Measurements from ENCODE around the gene PPP1R7. TPM values are rescaled to one million over a fixed set of nuclear protein-coding genes. Genes with fewer than 3 reads are reported as not detected.
A peak's percentile ranks its signal among the peaks of the same experiment; 100 is the strongest.

The PPP1R7 gene
- total RNA-seq, 3 donors from 2014 or later, result 59.3 to 68.9 (median 61.9) TPM

DNA sequence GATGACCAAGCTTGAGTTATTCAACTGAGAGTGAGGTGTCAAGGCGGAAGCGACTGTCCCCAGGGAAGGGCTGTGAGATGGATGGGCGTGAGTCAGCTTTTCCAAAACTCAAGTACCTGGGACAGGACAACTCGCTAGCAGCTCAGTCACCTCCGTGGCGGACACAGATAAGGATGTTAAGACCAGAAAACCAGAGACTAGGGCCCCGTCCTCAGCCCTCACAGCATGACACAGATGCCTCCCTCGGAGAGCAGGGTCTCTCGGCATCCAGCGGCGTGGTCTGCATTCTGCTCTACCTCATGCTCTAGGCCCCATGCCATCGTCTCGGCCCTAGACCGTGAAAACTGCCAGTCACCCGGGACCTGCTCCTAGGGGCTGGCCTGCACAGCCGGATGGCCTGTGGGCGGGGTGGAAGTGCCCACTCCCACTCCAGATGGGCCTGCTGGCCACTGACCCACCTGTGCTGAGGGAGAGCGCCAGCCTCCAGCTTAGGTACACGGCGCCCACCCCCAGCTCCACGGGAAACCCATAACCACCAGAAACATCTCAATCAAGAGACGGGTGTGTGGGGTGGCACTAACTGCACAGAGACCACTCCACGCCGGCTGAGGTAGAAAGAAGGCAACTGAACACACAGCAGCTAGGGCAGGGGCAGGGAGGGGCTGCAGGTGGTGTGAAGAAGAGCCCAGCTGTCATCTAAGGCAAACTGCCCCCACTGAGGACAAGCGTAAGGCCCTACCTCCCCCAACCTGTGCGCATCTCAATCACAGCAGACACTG is 78.0 kb downstream of the PPP1R7 start:
- ATAC-seq (peak; percentile 7), DNase-seq (peak in 2 of 3 donors; percentile 27 to 46)
- intact Hi-C loops (cut with DNase I, micrococcal nuclease), result no loop called here
- TF ChIP-seq, protein P1, sequence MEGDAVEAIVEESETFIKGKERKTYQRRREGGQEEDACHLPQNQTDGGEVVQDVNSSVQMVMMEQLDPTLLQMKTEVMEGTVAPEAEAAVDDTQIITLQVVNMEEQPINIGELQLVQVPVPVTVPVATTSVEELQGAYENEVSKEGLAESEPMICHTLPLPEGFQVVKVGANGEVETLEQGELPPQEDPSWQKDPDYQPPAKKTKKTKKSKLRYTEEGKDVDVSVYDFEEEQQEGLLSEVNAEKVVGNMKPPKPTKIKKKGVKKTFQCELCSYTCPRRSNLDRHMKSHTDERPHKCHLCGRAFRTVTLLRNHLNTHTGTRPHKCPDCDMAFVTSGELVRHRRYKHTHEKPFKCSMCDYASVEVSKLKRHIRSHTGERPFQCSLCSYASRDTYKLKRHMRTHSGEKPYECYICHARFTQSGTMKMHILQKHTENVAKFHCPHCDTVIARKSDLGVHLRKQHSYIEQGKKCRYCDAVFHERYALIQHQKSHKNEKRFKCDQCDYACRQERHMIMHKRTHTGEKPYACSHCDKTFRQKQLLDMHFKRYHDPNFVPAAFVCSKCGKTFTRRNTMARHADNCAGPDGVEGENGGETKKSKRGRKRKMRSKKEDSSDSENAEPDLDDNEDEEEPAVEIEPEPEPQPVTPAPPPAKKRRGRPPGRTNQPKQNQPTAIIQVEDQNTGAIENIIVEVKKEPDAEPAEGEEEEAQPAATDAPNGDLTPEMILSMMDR (IDR thresholded peaks at IDR 0.05), result no peak
- no peak overlapping the region for H3K4me3 ChIP-seq
- H3K36me3 ChIP-seq (ENCODE audit: low read depth), result peaks cover 25% of the 10 kb centered on the region
- no peaks in the 10 kb centered on the region for H3K4me1 ChIP-seq (ENCODE audit: low read depth)
- H3K9me3 ChIP-seq, result no peaks in the 10 kb centered on the region

GRCh38 chr2:241228860-241229516 is 78.7 kb downstream of the PPP1R7 start:
- TF ChIP-seq, protein P1 (IDR thresholded peaks at IDR 0.05), result no peak
- no peak overlapping the region for H3K4me3 ChIP-seq
- ATAC-seq, result no peak
- peak in 2 of 3 donors; percentile 6 to 28 for DNase-seq
- H3K36me3 ChIP-seq (ENCODE audit: low read depth), result peaks cover 26% of the 10 kb centered on the region
- H3K4me1 ChIP-seq (ENCODE audit: low read depth), result no peaks in the 10 kb centered on the region
- intact Hi-C loops (cut with DNase I, micrococcal nuclease), result no loop called here
- no peaks in the 10 kb centered on the region for H3K9me3 ChIP-seq

GRCh38 chr2:241229563-241230401 is 79.5 kb downstream of the PPP1R7 start:
- intact Hi-C loops (cut with DNase I, micrococcal nuclease), result no loop called here
- Histone ChIP-seq H3K9me3 (no peaks in the 10 kb centered on the region), H3K4me3 (no peak overlapping the region), H3K4me1 (ENCODE audit: low read depth) (no peaks in the 10 kb centered on the region), H3K36me3 (ENCODE audit: low read depth) (peaks cover 26% of the 10 kb centered on the region)
- no peak for ATAC-seq
- TF ChIP-seq, protein P1 (IDR thresholded peaks at IDR 0.05), result no peak
- peak in 2 of 3 donors; percentile 10 to 25 for DNase-seq

DNA sequence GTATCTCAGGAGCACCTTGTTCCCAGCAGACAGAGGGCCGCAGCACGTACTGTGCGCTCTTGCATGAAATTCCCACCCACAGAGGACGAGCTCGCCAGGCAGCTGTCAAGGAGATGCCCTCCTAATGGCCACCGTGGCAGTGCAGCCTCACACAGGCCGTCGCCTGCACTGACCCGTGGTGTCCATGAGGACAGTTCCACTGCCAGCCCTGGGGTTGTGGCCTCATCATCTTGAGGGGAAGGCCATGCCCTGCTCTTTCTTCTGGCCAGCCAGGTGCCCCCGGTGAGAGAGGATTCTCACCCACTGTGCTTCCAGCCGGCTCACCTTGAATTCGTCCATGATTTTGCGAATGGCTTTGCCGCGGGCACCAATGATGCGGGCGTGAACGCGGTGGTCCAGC is 80.2 kb downstream of the PPP1R7 start:
- intact Hi-C loops (cut with DNase I, micrococcal nuclease), result no loop called here
- peak in 2 of 3 donors; percentile 18 to 33 for DNase-seq
- ATAC-seq, result no peak
- Histone ChIP-seq H3K9me3 (no peaks in the 10 kb centered on the region), H3K4me1 (ENCODE audit: low read depth) (no peaks in the 10 kb centered on the region), H3K4me3 (no peak overlapping the region), H3K36me3 (ENCODE audit: low read depth) (peaks cover 26% of the 10 kb centered on the region)
- TF ChIP-seq, protein P1 (IDR thresholded peaks at IDR 0.05), result no peak

GRCh38 chr2:241232736-241233575 is 82.7 kb downstream of the PPP1R7 start:
- intact Hi-C loops (cut with DNase I, micrococcal nuclease), result no loop called here
- DNase-seq, result peak in 2 of 3 donors; percentile 20 to 31
- Histone ChIP-seq H3K36me3 (ENCODE audit: low read depth) (peaks cover 30% of the 10 kb centered on the region), H3K4me1 (ENCODE audit: low read depth) (no peaks in the 10 kb centered on the region), H3K4me3 (no peak overlapping the region), H3K9me3 (no peaks in the 10 kb centered on the region)
- ATAC-seq, result no peak
- TF ChIP-seq, protein P1 (IDR thresholded peaks at IDR 0.05), result no peak
